ENCODE data around the gene NKD1.
"Not testable (repeated sequence)": the region's sequence is repeated elsewhere in the genome, so short reads cannot be mapped to it uniquely, and the experiment has no call there.

The NKD1 gene

GRCh38 chr16:50530277-50531236 lies 17.6 kb upstream of the NKD1 start:
- peaks cover 0 to 3% of the 10 kb centered on the region in 2 donors for H3K27me3 ChIP-seq (ENCODE audit: control insufficient read depth in 1 of 2, insufficient read depth in 2 of 2, low read length in 2 of 2)
- no peaks in the 10 kb centered on the region for H3K4me1 ChIP-seq (ENCODE audit: control insufficient read depth, insufficient read depth, low read length)
- no peak overlapping the region for H3K27ac ChIP-seq (ENCODE audit: low read length)
- H3K4me3 ChIP-seq (ENCODE audit: low read length in 2 of 2) = no peak overlapping the region
- H3K9ac ChIP-seq (ENCODE audit: low read length in 2 of 2) = no peak overlapping the region
- H3K36me3 ChIP-seq (ENCODE audit: control insufficient read depth in 2 of 2, insufficient read depth in 2 of 2, low read length in 2 of 2) = no peaks in the 10 kb centered on the region
- H3K9me3 ChIP-seq (ENCODE audit: control insufficient read depth in 2 of 2, low read length in 2 of 2) = peaks cover 0 to 9% of the 10 kb centered on the region in 2 donors

GRCh38 chr16:50531359-50531758 lies 16.8 kb upstream of the NKD1 start:
- H3K27ac ChIP-seq (ENCODE audit: low read length) = no peak overlapping the region
- H3K9me3 ChIP-seq (ENCODE audit: control insufficient read depth in 2 of 2, low read length in 2 of 2) = peaks cover 0 to 9% of the 10 kb centered on the region in 2 donors
- H3K27me3 ChIP-seq (ENCODE audit: control insufficient read depth in 1 of 2, insufficient read depth in 2 of 2, low read length in 2 of 2) = no peaks in the 10 kb centered on the region
- H3K4me3 ChIP-seq (ENCODE audit: low read length in 2 of 2) = no peak overlapping the region
- H3K9ac ChIP-seq (ENCODE audit: low read length in 2 of 2) = no peak overlapping the region
- no peaks in the 10 kb centered on the region for H3K36me3 ChIP-seq (ENCODE audit: control insufficient read depth in 2 of 2, insufficient read depth in 2 of 2, low read length in 2 of 2)
- H3K4me1 ChIP-seq (ENCODE audit: control insufficient read depth, insufficient read depth, low read length) = no peaks in the 10 kb centered on the region

- no peak overlapping the region for H3K27ac ChIP-seq (ENCODE audit: low read length)
- peaks cover 0 to 9% of the 10 kb centered on the region in 2 donors for H3K9me3 ChIP-seq (ENCODE audit: control insufficient read depth in 2 of 2, low read length in 2 of 2)
- H3K36me3 ChIP-seq (ENCODE audit: control insufficient read depth in 2 of 2, insufficient read depth in 2 of 2, low read length in 2 of 2) = no peaks in the 10 kb centered on the region
- H3K9ac ChIP-seq (ENCODE audit: low read length in 2 of 2) = no peak overlapping the region
- no peaks in the 10 kb centered on the region for H3K4me1 ChIP-seq (ENCODE audit: control insufficient read depth, insufficient read depth, low read length)
- no peak overlapping the region for H3K4me3 ChIP-seq (ENCODE audit: low read length in 2 of 2)
- no peaks in the 10 kb centered on the region for H3K27me3 ChIP-seq (ENCODE audit: control insufficient read depth in 1 of 2, insufficient read depth in 2 of 2, low read length in 2 of 2)
Measured at GRCh38 chr16:50531901-50532300, 16.3 kb upstream of the NKD1 start.

GRCh38 chr16:50532576-50532975 lies 15.6 kb upstream of the NKD1 start:
- Histone ChIP-seq H3K27me3 (ENCODE audit: control insufficient read depth in 1 of 2, insufficient read depth in 2 of 2, low read length in 2 of 2) (no peaks in the 10 kb centered on the region), H3K9me3 (ENCODE audit: control insufficient read depth in 2 of 2, low read length in 2 of 2) (peaks cover 0 to 9% of the 10 kb centered on the region in 2 donors), H3K4me3 (ENCODE audit: low read length in 2 of 2) (no peak overlapping the region), H3K36me3 (ENCODE audit: control insufficient read depth in 2 of 2, insufficient read depth in 2 of 2, low read length in 2 of 2) (no peaks in the 10 kb centered on the region), H3K27ac (ENCODE audit: low read length) (no peak overlapping the region), H3K9ac (ENCODE audit: low read length in 2 of 2) (no peak overlapping the region), H3K4me1 (ENCODE audit: control insufficient read depth, insufficient read depth, low read length) (no peaks in the 10 kb centered on the region)

- Histone ChIP-seq H3K9me3 (ENCODE audit: control insufficient read depth in 2 of 2, low read length in 2 of 2) (peaks cover 0 to 9% of the 10 kb centered on the region in 2 donors), H3K4me3 (ENCODE audit: low read length in 2 of 2) (no peak overlapping the region), H3K27ac (ENCODE audit: low read length) (no peak overlapping the region), H3K9ac (ENCODE audit: low read length in 2 of 2) (no peak overlapping the region), H3K4me1 (ENCODE audit: control insufficient read depth, insufficient read depth, low read length) (no peaks in the 10 kb centered on the region), H3K36me3 (ENCODE audit: control insufficient read depth in 2 of 2, insufficient read depth in 2 of 2, low read length in 2 of 2) (no peaks in the 10 kb centered on the region), H3K27me3 (ENCODE audit: control insufficient read depth in 1 of 2, insufficient read depth in 2 of 2, low read length in 2 of 2) (no peaks in the 10 kb centered on the region)
Measured at GRCh38 chr16:50533317-50533716, 14.9 kb upstream of the NKD1 start.

- no peak overlapping the region for H3K9ac ChIP-seq (ENCODE audit: low read length in 2 of 2)
- no peak overlapping the region for H3K4me3 ChIP-seq (ENCODE audit: low read length in 2 of 2)
- H3K27me3 ChIP-seq (ENCODE audit: control insufficient read depth in 1 of 2, insufficient read depth in 2 of 2, low read length in 2 of 2) = no peaks in the 10 kb centered on the region
- H3K9me3 ChIP-seq (ENCODE audit: control insufficient read depth in 2 of 2, low read length in 2 of 2) = peaks cover 0 to 9% of the 10 kb centered on the region in 2 donors
- no peak overlapping the region for H3K27ac ChIP-seq (ENCODE audit: low read length)
- H3K36me3 ChIP-seq (ENCODE audit: control insufficient read depth in 2 of 2, insufficient read depth in 2 of 2, low read length in 2 of 2) = no peaks in the 10 kb centered on the region
- no peaks in the 10 kb centered on the region for H3K4me1 ChIP-seq (ENCODE audit: control insufficient read depth, insufficient read depth, low read length)
Measured at GRCh38 chr16:50534091-50534490, 14.1 kb upstream of the NKD1 start.

GRCh38 chr16:50534556-50534955 lies 13.6 kb upstream of the NKD1 start:
- Histone ChIP-seq H3K9me3 (ENCODE audit: control insufficient read depth in 2 of 2, low read length in 2 of 2) (peaks cover 0 to 6% of the 10 kb centered on the region in 2 donors), H3K36me3 (ENCODE audit: control insufficient read depth in 2 of 2, insufficient read depth in 2 of 2, low read length in 2 of 2) (no peaks in the 10 kb centered on the region), H3K27ac (ENCODE audit: low read length) (no peak overlapping the region), H3K27me3 (ENCODE audit: control insufficient read depth in 1 of 2, insufficient read depth in 2 of 2, low read length in 2 of 2) (no peaks in the 10 kb centered on the region), H3K9ac (ENCODE audit: low read length in 2 of 2) (no peak overlapping the region), H3K4me3 (ENCODE audit: low read length in 2 of 2) (no peak overlapping the region), H3K4me1 (ENCODE audit: control insufficient read depth, insufficient read depth, low read length) (no peaks in the 10 kb centered on the region)

GRCh38 chr16:50534958-50535357 lies 13.2 kb upstream of the NKD1 start:
- no peaks in the 10 kb centered on the region for H3K36me3 ChIP-seq (ENCODE audit: control insufficient read depth in 2 of 2, insufficient read depth in 2 of 2, low read length in 2 of 2)
- peaks cover 0 to 5% of the 10 kb centered on the region in 2 donors for H3K9me3 ChIP-seq (ENCODE audit: control insufficient read depth in 2 of 2, low read length in 2 of 2)
- H3K27me3 ChIP-seq (ENCODE audit: control insufficient read depth in 1 of 2, insufficient read depth in 2 of 2, low read length in 2 of 2) = no peaks in the 10 kb centered on the region
- no peaks in the 10 kb centered on the region for H3K4me1 ChIP-seq (ENCODE audit: control insufficient read depth, insufficient read depth, low read length)
- no peak overlapping the region for H3K4me3 ChIP-seq (ENCODE audit: low read length in 2 of 2)
- no peak overlapping the region for H3K9ac ChIP-seq (ENCODE audit: low read length in 2 of 2)
- no peak overlapping the region for H3K27ac ChIP-seq (ENCODE audit: low read length)

- Histone ChIP-seq H3K4me1 (ENCODE audit: control insufficient read depth, insufficient read depth, low read length) (no peaks in the 10 kb centered on the region), H3K9ac (ENCODE audit: low read length in 2 of 2) (no peak overlapping the region), H3K27me3 (ENCODE audit: control insufficient read depth in 1 of 2, insufficient read depth in 2 of 2, low read length in 2 of 2) (no peaks in the 10 kb centered on the region), H3K27ac (ENCODE audit: low read length) (no peak overlapping the region), H3K4me3 (ENCODE audit: low read length in 2 of 2) (no peak overlapping the region), H3K36me3 (ENCODE audit: control insufficient read depth in 2 of 2, insufficient read depth in 2 of 2, low read length in 2 of 2) (no peaks in the 10 kb centered on the region), H3K9me3 (ENCODE audit: control insufficient read depth in 2 of 2, low read length in 2 of 2) (no peaks in the 10 kb centered on the region)
Measured at GRCh38 chr16:50535506-50536257, 12.5 kb upstream of the NKD1 start.

- H3K36me3 ChIP-seq (ENCODE audit: control insufficient read depth in 2 of 2, insufficient read depth in 2 of 2, low read length in 2 of 2); H3K4me1 ChIP-seq (ENCODE audit: control insufficient read depth, insufficient read depth, low read length); H3K4me3 ChIP-seq (ENCODE audit: low read length in 2 of 2); H3K9ac ChIP-seq (ENCODE audit: low read length in 2 of 2); H3K9me3 ChIP-seq (ENCODE audit: control insufficient read depth in 2 of 2, low read length in 2 of 2); H3K27ac ChIP-seq (ENCODE audit: low read length); H3K27me3 ChIP-seq (ENCODE audit: control insufficient read depth in 1 of 2, insufficient read depth in 2 of 2, low read length in 2 of 2): not testable (repeated sequence)
Measured at GRCh38 chr16:50536258-50536645, 11.9 kb upstream of the NKD1 start.
